ENCODE results near the gene OR52K2.

DNA sequence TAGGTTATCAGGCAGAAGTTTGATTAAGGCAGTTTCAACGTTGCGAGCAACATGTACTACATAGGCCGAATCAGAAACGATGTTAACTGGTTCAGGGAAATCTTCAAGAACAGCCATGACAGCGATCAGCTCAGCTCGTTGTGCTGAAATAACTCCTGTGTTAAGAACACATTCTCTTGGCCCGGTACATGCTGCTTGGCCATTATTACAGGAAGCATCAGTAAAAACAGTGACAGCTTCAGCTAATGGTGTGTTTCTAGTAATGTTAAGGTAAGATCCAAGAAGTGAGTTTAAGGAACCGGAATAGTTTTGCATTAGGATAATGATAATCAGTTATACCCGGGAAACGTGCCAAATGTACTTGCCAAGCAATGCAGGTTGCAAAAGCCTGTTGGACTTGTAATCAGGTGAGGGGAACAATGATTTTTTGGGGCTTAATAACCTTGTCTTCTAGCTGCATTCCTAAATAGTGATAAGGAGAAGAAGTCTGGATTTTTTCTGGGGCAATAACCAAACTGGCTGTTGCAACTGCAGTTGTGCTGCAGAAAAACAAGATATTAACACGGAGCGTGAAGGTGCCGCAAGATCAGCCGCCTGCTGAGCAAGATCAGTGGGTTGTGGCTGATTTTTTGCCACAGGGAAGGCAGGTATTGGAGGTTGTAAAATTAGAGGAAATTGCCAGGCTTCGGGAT lies 47.6 kb downstream of the OR52K2 start:
- TF ChIP-seq, protein P1, sequence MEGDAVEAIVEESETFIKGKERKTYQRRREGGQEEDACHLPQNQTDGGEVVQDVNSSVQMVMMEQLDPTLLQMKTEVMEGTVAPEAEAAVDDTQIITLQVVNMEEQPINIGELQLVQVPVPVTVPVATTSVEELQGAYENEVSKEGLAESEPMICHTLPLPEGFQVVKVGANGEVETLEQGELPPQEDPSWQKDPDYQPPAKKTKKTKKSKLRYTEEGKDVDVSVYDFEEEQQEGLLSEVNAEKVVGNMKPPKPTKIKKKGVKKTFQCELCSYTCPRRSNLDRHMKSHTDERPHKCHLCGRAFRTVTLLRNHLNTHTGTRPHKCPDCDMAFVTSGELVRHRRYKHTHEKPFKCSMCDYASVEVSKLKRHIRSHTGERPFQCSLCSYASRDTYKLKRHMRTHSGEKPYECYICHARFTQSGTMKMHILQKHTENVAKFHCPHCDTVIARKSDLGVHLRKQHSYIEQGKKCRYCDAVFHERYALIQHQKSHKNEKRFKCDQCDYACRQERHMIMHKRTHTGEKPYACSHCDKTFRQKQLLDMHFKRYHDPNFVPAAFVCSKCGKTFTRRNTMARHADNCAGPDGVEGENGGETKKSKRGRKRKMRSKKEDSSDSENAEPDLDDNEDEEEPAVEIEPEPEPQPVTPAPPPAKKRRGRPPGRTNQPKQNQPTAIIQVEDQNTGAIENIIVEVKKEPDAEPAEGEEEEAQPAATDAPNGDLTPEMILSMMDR (conservative IDR thresholded peaks at IDR 0.05; ENCODE audit: low read depth in 2 of 2): no peak
- no peak for TF ChIP-seq EZH2 (IDR thresholded peaks at IDR 0.05; ENCODE audit: low read depth, unreplicated experiment)
- TF ChIP-seq JUNB (IDR thresholded peaks at IDR 0.05; ENCODE audit: unreplicated experiment): no peak
- TF ChIP-seq ZNF331 (CRISPR knock-in tag; IDR thresholded peaks at IDR 0.05; ENCODE audit: low read depth): no peak
- no peak for TF ChIP-seq REST (IDR thresholded peaks at IDR 0.05; ENCODE audit: unreplicated experiment)
- TF ChIP-seq EZH2phosphoT487 (IDR thresholded peaks at IDR 0.05; ENCODE audit: unreplicated experiment): no peak

Measured in GM23338 (cell line).